ENCODE data around the gene VCPKMT.

Gene VCPKMT

GRCh38 chr14:50092006-50092555 lies 24.3 kb downstream of the VCPKMT start:
- no peak for TF ChIP-seq CTCF (IDR thresholded peaks at IDR 0.05)
- TF ChIP-seq ZFX (IDR thresholded peaks at IDR 0.05; ENCODE audit: borderline replicate concordance) = no peak
- no peak overlapping the region for H3K27ac ChIP-seq

- TF ChIP-seq ZFX (IDR thresholded peaks at IDR 0.05; ENCODE audit: borderline replicate concordance) (no peak), CTCF (IDR thresholded peaks at IDR 0.05) (no peak)
- no peak overlapping the region for H3K27ac ChIP-seq
Observed at GRCh38 chr14:50091240-50091913, 25.0 kb downstream of the VCPKMT start.

- TF ChIP-seq CTCF (IDR thresholded peaks at IDR 0.05) (no peak), ZFX (IDR thresholded peaks at IDR 0.05; ENCODE audit: borderline replicate concordance) (no peak)
Observed at GRCh38 chr14:50089208-50089607, 27.2 kb downstream of the VCPKMT start.

GRCh38 chr14:50088731-50089130 lies 27.6 kb downstream of the VCPKMT start:
- H3K27ac ChIP-seq = no peak overlapping the region
- TF ChIP-seq ZFX (IDR thresholded peaks at IDR 0.05; ENCODE audit: borderline replicate concordance) (no peak), CTCF (IDR thresholded peaks at IDR 0.05) (no peak)

More at GRCh38 chr14:50089208-50089607, 27.2 kb downstream of the VCPKMT start:
- no peak overlapping the region for H3K27ac ChIP-seq

GRCh38 chr14:50088117-50088515 lies 28.3 kb downstream of the VCPKMT start:
- no peak overlapping the region for H3K27ac ChIP-seq
- TF ChIP-seq ZFX (IDR thresholded peaks at IDR 0.05; ENCODE audit: borderline replicate concordance) (no peak), CTCF (IDR thresholded peaks at IDR 0.05) (no peak)

- TF ChIP-seq ZFX (IDR thresholded peaks at IDR 0.05; ENCODE audit: borderline replicate concordance) = no peak
- no peak for TF ChIP-seq CTCF (IDR thresholded peaks at IDR 0.05)
- no peak overlapping the region for H3K27ac ChIP-seq
Observed at GRCh38 chr14:50087341-50088116, 28.8 kb downstream of the VCPKMT start.

- H3K27ac ChIP-seq = no peak overlapping the region
- TF ChIP-seq CTCF (IDR thresholded peaks at IDR 0.05) (no peak), ZFX (IDR thresholded peaks at IDR 0.05; ENCODE audit: borderline replicate concordance) (no peak)
Observed at GRCh38 chr14:50086321-50086711, 30.1 kb downstream of the VCPKMT start.

All from 22Rv1 (cell line).